ENCODE results near the gene ELAVL3.
"Not testable (repeated sequence)": the region's sequence is repeated elsewhere in the genome, so short reads cannot be mapped to it uniquely, and the experiment has no call there.

The ELAVL3 gene

GRCh38 chr19:11485245-11485837, 4.5 kb upstream of the ELAVL3 start:
- no peak overlapping the region for H3K27ac ChIP-seq (ENCODE audit: low read length)
- no peak overlapping the region for H3K4me3 ChIP-seq (ENCODE audit: low read depth in 1 of 2, low read length in 2 of 2)
- peaks cover 18% of the 10 kb centered on the region for H3K27me3 ChIP-seq (ENCODE audit: low read depth, low read length)
- H3K36me3 ChIP-seq (ENCODE audit: control insufficient read depth in 1 of 2, insufficient read depth in 2 of 2, low read length in 2 of 2) = peaks cover 0 to 22% of the 10 kb centered on the region in 2 donors
- no peaks in the 10 kb centered on the region for H3K9me3 ChIP-seq (ENCODE audit: control insufficient read depth in 1 of 2, low read length in 2 of 2)
- H3K4me1 ChIP-seq (ENCODE audit: control insufficient read depth in 1 of 2, insufficient read depth in 2 of 2, low read length in 2 of 2) = peaks cover 0 to 21% of the 10 kb centered on the region in 2 donors

DNA sequence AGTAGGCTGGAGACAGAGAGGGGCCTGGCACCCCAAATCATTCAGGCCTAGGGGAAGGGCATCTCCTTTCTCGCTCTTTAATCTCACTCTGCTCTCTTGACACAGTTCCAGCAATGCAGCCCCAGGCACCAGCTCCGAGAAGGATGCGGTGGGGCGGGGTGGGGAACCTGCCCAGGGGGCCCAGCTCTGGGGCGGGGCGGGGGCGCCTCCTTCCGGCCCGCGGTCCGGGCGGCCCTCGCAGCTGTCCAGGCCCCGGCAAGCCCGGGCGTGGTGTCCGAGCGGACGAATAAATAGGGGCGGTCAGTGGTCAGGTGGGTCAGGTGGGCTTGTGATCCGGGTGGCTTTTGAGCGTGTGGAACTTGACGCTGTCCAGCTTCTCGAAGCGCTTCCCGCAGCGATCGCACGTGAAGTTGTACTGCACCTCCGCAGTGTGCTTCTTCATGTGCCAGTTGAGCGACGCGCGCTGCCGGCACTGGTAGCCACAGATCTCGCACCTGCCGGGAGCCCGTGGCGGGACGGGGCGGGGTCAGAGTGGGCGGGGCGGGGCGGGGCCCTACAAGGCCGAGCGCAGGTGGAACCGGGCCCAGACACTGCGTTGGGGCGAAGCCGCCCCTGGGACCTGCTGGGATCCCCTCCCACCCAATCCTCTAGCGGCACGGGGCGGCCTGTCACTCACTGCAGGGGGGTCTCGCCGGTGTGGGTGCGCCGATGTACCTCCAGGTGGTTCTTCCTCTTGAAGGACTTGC, 2.7 kb upstream of the ELAVL3 start:
- H3K9me3 ChIP-seq (ENCODE audit: control insufficient read depth in 1 of 2, low read length in 2 of 2) = no peaks in the 10 kb centered on the region
- H3K27me3 ChIP-seq (ENCODE audit: low read depth, low read length) = peaks cover 18% of the 10 kb centered on the region
- H3K36me3 ChIP-seq (ENCODE audit: control insufficient read depth in 1 of 2, insufficient read depth in 2 of 2, low read length in 2 of 2) = peaks cover 0 to 22% of the 10 kb centered on the region in 2 donors
- H3K4me3 ChIP-seq (ENCODE audit: low read depth in 1 of 2, low read length in 2 of 2) = no peak overlapping the region
- no peak overlapping the region for H3K27ac ChIP-seq (ENCODE audit: low read length)
- H3K4me1 ChIP-seq (ENCODE audit: control insufficient read depth in 1 of 2, insufficient read depth in 2 of 2, low read length in 2 of 2) = peaks cover 0 to 36% of the 10 kb centered on the region in 2 donors

GRCh38 chr19:11482384-11483050, 1.7 kb upstream of the ELAVL3 start:
- Histone ChIP-seq H3K9me3 (ENCODE audit: control insufficient read depth in 1 of 2, low read length in 2 of 2) (no peaks in the 10 kb centered on the region), H3K27me3 (ENCODE audit: low read depth, low read length) (peaks cover 18% of the 10 kb centered on the region), H3K4me3 (ENCODE audit: low read depth in 1 of 2, low read length in 2 of 2) (peak overlapping the region in 1 of 2 donors; percentile 46), H3K36me3 (ENCODE audit: control insufficient read depth in 1 of 2, insufficient read depth in 2 of 2, low read length in 2 of 2) (peaks cover 0 to 20% of the 10 kb centered on the region in 2 donors), H3K27ac (ENCODE audit: low read length) (no peak overlapping the region), H3K4me1 (ENCODE audit: control insufficient read depth in 1 of 2, insufficient read depth in 2 of 2, low read length in 2 of 2) (peaks cover 0 to 36% of the 10 kb centered on the region in 2 donors)

- Histone ChIP-seq H3K4me3 (ENCODE audit: low read depth in 1 of 2, low read length in 2 of 2) (peak overlapping the region in 1 of 2 donors; percentile 46), H3K9me3 (ENCODE audit: control insufficient read depth in 1 of 2, low read length in 2 of 2) (no peaks in the 10 kb centered on the region), H3K4me1 (ENCODE audit: control insufficient read depth in 1 of 2, insufficient read depth in 2 of 2, low read length in 2 of 2) (peaks cover 0 to 36% of the 10 kb centered on the region in 2 donors), H3K27me3 (ENCODE audit: low read depth, low read length) (peaks cover 18% of the 10 kb centered on the region), H3K36me3 (ENCODE audit: control insufficient read depth in 1 of 2, insufficient read depth in 2 of 2, low read length in 2 of 2) (peaks cover 0 to 13% of the 10 kb centered on the region in 2 donors), H3K27ac (ENCODE audit: low read length) (no peak overlapping the region)
Observed at GRCh38 chr19:11481534-11482383, 913 bp upstream of the ELAVL3 start.

GRCh38 chr19:11479898-11480714, 740 bp downstream of the ELAVL3 start:
- peak overlapping the region in 1 of 2 donors; percentile 38 for H3K4me3 ChIP-seq (ENCODE audit: low read depth in 1 of 2, low read length in 2 of 2)
- peaks cover 18% of the 10 kb centered on the region for H3K27me3 ChIP-seq (ENCODE audit: low read depth, low read length)
- H3K9me3 ChIP-seq (ENCODE audit: control insufficient read depth in 1 of 2, low read length in 2 of 2) = no peaks in the 10 kb centered on the region
- peaks cover 0 to 36% of the 10 kb centered on the region in 2 donors for H3K4me1 ChIP-seq (ENCODE audit: control insufficient read depth in 1 of 2, insufficient read depth in 2 of 2, low read length in 2 of 2)
- no peak overlapping the region for H3K27ac ChIP-seq (ENCODE audit: low read length)
- peaks cover 0 to 8% of the 10 kb centered on the region in 2 donors for H3K36me3 ChIP-seq (ENCODE audit: control insufficient read depth in 1 of 2, insufficient read depth in 2 of 2, low read length in 2 of 2)

DNA sequence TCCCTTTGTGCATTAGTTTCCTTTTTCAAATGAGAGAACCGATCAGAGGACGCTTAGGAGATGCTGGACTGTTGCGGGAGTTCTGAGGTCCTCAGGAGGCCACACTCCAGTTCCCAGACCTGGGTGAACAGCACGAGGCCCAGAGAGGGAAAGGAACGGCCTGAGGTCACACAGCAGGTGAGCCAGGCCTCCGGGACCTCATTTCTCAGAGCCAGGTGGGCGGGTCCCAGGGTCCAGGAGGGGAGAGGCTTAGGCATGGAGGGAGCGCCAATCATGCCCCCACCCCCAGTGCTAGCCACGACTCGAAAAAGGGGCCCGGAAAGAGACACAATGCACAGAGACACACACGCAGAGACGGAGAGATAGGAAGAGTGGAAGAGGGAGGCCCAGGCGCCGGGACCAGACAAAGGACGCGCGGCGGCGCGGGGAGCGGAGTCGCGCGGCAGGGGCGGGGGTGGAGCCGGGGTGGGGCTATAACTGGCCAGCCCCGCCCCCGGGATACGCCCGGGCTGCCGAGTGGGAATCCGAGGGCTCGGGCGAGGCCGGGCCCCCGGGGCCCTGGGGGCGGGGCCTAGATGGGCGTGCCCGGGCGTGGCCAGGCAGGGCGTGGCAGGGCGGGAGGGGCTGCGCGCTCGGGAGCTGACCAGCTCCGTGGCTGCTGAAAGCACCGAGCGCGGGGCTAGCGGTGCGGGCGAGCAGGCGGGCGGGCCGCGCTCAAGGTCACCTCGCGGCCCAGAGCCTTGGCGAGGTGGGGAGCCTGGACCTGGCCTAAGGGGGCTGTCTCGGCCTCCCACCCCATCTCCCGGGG, 1.6 kb downstream of the ELAVL3 start:
- Histone ChIP-seq H3K36me3 (ENCODE audit: control insufficient read depth in 1 of 2, insufficient read depth in 2 of 2, low read length in 2 of 2) (peaks cover 0 to 6% of the 10 kb centered on the region in 2 donors), H3K27me3 (ENCODE audit: low read depth, low read length) (peaks cover 18% of the 10 kb centered on the region), H3K9me3 (ENCODE audit: control insufficient read depth in 1 of 2, low read length in 2 of 2) (no peaks in the 10 kb centered on the region), H3K27ac (ENCODE audit: low read length) (no peak overlapping the region), H3K4me1 (ENCODE audit: control insufficient read depth in 1 of 2, insufficient read depth in 2 of 2, low read length in 2 of 2) (peaks cover 0 to 36% of the 10 kb centered on the region in 2 donors), H3K4me3 (ENCODE audit: low read depth in 1 of 2, low read length in 2 of 2) (peak overlapping the region in 1 of 2 donors; percentile 38)

- Histone ChIP-seq H3K4me3 (ENCODE audit: low read depth in 1 of 2, low read length in 2 of 2) (no peak overlapping the region), H3K4me1 (ENCODE audit: control insufficient read depth in 1 of 2, insufficient read depth in 2 of 2, low read length in 2 of 2) (peaks cover 0 to 36% of the 10 kb centered on the region in 2 donors), H3K27me3 (ENCODE audit: low read depth, low read length) (peaks cover 18% of the 10 kb centered on the region)
Observed at GRCh38 chr19:11478167-11479089, 2.4 kb downstream of the ELAVL3 start.

DNA sequence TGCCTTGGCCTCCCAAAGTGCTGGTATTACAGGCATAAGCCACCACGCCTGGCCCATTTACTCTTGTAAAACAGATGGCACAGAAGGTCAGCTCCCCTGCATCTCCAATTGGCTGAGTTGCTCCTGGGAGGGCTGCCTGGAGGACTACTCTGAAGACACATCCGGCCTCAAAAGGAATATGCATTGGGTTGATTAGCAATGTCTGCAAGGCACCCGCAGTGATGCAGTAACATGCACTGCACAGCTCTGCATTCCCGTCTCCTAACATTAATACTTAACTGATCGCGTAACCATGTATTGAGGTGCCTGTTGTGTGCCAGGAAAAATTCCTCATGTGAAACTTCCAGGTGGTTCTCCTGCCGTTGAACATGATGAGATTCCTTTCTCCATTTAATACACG, 5.0 kb downstream of the ELAVL3 start:
- Histone ChIP-seq H3K4me3 (ENCODE audit: low read depth in 1 of 2, low read length in 2 of 2) (no peak overlapping the region), H3K9me3 (ENCODE audit: control insufficient read depth in 1 of 2, low read length in 2 of 2) (no peaks in the 10 kb centered on the region), H3K36me3 (ENCODE audit: control insufficient read depth in 1 of 2, insufficient read depth in 2 of 2, low read length in 2 of 2) (no peaks in the 10 kb centered on the region), H3K27me3 (ENCODE audit: low read depth, low read length) (no peaks in the 10 kb centered on the region), H3K4me1 (ENCODE audit: control insufficient read depth in 1 of 2, insufficient read depth in 2 of 2, low read length in 2 of 2) (peaks cover 0 to 18% of the 10 kb centered on the region in 2 donors), H3K27ac (ENCODE audit: low read length) (no peak overlapping the region)

More at GRCh38 chr19:11478167-11479089, 2.4 kb downstream of the ELAVL3 start:
- Histone ChIP-seq H3K27ac (ENCODE audit: low read length) (no peak overlapping the region), H3K9me3 (ENCODE audit: control insufficient read depth in 1 of 2, low read length in 2 of 2) (no peaks in the 10 kb centered on the region), H3K36me3 (ENCODE audit: control insufficient read depth in 1 of 2, insufficient read depth in 2 of 2, low read length in 2 of 2) (no peaks in the 10 kb centered on the region)

- H3K36me3 ChIP-seq (ENCODE audit: control insufficient read depth in 1 of 2, insufficient read depth in 2 of 2, low read length in 2 of 2); H3K4me3 ChIP-seq (ENCODE audit: low read depth in 1 of 2, low read length in 2 of 2); H3K27ac ChIP-seq (ENCODE audit: low read length); H3K27me3 ChIP-seq (ENCODE audit: low read depth, low read length); H3K9me3 ChIP-seq (ENCODE audit: control insufficient read depth in 1 of 2, low read length in 2 of 2): not testable (repeated sequence)
- peaks cover 0 to 14% of the 10 kb centered on the region in 2 donors for H3K4me1 ChIP-seq (ENCODE audit: control insufficient read depth in 1 of 2, insufficient read depth in 2 of 2, low read length in 2 of 2)
Observed at GRCh38 chr19:11475343-11475742, 5.5 kb downstream of the ELAVL3 start.

Data from muscle layer of duodenum (tissue), 2 donors.